ENCODE data around the gene ARRB1.
"Not testable (repeated sequence)": the region's sequence is repeated elsewhere in the genome, so short reads cannot be mapped to it uniquely, and the experiment has no call there.

Gene ARRB1

DNA sequence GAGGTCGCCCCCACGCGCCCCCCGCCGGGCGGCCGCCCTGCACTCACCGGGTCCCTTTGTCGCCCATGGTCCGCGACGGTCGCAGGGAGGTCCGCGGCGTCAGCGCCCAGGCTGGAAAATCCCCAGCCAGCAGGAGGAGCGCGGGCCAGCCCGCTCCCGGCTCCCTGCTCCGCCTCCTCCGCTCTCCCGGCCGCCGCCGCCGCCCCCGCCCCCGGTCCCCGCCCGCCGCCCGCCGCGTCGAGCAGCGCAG lies at the start of gene ARRB1:
Gene ARRB1, minus strand, starts transcription at position 121 of the 250 bp plus-strand sequence. Its CDS starts 54 bp downstream, at position 67.
- DNase-seq, result peak in 1 of 2 donors; percentile 63

DNA sequence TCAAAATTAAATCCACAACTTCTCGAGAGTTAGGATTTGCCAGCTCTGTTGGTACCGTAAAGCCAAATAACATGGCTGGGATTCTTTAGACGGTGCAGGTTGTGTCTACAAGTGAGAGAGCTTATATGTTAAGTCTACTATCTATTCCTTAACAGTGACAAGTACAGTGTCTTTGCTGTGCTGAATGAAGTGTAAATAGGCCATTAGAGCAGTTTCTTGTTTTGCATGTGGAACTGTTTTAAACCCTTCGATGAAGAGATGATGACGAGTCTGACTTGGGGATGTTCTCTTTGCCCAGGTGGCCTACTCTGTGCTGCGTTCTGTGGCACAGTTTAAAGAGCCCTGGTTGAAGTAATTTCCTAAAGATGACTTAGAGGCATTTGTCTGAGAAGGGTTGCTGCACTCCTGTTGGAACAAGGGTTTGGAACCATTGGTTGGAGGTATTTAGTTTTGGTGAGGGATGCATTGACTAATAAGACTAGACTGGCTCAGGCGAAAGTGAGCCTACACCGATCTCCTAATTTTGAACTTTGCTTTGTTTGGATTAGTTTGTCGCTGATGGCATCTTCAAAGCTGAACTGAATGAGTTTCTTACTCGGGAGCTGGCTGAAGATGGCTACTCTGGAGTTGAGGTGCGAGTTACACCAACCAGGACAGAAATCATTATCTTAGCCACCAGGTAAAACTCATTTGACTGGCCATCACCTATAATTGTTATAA lies 48.8 kb upstream of the ARRB1 start:
- DNase-seq, result no peak

DNA sequence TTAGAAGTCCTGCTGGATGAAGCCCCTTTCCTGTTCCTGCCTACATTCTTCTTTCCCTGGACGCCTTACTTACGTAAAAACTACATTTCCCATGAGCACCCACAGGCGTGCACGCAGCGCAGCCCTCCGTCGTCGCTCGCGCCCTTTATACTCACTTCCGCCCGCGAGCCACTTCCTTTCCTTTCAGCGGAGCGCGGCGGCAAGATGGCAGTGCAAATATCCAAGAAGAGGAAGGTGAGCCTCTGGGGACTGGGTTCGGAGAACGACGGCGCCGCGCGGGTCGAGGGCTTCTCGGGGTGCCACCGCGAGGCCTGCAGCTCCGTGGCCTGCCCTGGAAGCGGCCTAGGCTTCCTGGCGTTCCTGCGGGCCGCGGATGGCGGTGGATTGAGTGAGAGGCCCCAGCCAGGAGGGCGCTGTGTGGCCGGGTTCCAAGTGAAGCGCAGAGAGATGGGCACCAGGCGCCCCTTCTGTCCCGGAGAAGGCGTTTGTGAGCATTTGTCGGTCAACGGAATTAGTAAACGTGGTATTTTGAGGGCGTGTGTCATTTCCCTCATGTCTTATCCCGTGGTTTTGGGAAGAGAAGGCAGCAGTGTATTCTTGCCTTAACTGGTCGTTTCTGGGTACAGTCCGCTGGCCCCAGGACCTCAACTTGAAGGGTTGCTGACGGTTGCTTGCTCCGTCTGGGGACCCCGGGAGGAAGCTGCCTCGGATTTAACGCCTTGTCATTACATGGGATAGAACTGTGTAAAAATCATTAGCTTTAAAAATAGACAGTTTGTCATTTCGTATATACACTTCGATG lies 48.1 kb upstream of the ARRB1 start, which contains the start of gene RPS3:
Gene RPS3, plus strand, starts transcription at position 175 of the 802 bp plus-strand sequence. Its CDS starts 30 bp downstream, at position 205.
- DNase-seq, result peak; percentile 76 to 85

DNA sequence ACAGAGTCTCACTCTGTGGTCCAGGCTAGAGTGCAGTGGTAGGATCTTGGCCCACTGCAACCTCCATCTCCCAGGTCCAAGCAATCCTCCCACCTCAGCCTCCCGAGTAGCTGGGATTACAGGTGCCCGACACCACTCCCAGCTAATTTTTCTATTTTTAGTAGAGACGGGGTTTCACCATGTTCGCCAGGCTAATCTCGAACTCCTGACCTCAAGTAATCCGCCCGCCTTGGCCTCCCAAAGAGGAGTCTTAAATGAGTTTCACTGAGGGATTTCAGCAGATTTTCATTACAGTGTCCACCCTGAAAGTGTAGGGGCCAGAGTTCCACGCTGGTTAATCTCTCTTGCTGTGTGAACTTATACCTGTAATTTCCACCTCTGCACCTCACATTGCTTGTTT lies 47.4 kb upstream of the ARRB1 start:
- DNase-seq, result no peak

DNA sequence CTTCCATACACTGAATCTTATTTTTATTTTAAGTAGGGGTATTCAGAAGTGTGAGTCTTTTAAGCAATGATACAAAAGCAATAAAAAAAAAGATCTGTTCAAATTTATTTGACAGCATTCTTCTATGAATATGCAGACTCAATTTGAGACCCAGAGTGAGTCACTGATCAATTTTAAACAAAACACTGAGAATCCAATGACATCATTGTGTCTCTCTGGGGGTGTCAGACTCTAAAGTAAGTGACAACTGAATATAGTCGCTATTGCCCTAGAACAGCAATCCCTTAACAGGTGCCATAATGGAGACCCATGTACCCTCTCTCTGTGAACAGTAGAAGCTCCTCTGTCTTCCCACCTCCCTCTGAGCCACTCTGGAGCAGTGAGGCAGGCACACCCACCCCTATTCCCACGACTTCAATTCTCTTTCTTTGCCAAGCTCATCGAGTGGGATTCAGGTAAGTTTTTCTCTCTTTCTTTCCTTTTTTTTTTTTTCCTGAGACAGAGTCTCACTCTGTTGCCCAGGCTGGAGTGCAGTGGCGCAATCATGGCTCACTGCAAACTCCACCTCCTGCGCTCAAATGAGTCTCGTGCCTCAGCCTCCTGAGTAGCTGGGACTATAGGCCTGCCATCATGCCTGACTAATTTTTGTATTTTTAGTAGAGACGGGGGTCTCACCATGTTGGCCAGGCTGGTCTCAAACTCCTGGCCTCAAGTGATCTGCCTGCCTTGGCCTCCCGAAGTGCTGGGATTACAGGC lies 42.8 kb upstream of the ARRB1 start:
- no peak for DNase-seq

DNA sequence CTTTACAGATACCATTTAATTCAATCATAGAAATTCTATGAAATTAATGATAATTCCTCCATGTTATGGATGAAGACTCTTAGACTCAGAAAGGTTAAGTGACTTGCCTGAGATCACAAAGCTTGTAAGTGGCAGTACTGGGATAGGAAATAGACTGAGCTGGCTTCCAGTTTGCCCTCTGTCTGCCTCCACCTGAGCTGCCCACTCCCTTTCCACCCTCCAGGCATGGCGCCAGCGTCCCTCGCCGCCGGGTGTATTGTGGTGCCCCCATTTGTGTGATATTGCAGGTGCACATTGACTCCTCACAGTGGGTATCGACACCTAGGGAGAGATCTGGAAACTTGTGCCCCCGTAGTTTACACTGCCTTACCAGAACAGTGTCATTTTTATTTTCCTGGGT lies 38.5 kb upstream of the ARRB1 start:
- DNase-seq, result no peak

DNA sequence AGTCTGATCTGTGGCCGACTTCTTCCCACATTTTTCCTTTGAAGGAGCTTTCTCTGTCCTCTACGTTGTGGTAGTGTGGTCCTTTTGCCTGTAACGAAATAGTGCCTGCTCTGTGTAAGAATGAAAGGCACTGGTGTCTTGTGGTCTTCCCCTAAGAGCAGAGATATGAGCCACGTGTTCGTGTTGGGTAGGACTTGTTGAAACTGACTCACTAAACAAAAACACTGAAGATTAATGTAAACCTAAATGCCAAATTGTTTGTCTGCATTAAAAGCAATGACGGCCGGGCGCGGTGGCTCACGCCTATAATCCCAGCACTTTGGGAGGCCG lies 37.8 kb upstream of the ARRB1 start:
- DNase-seq, result no peak

DNA sequence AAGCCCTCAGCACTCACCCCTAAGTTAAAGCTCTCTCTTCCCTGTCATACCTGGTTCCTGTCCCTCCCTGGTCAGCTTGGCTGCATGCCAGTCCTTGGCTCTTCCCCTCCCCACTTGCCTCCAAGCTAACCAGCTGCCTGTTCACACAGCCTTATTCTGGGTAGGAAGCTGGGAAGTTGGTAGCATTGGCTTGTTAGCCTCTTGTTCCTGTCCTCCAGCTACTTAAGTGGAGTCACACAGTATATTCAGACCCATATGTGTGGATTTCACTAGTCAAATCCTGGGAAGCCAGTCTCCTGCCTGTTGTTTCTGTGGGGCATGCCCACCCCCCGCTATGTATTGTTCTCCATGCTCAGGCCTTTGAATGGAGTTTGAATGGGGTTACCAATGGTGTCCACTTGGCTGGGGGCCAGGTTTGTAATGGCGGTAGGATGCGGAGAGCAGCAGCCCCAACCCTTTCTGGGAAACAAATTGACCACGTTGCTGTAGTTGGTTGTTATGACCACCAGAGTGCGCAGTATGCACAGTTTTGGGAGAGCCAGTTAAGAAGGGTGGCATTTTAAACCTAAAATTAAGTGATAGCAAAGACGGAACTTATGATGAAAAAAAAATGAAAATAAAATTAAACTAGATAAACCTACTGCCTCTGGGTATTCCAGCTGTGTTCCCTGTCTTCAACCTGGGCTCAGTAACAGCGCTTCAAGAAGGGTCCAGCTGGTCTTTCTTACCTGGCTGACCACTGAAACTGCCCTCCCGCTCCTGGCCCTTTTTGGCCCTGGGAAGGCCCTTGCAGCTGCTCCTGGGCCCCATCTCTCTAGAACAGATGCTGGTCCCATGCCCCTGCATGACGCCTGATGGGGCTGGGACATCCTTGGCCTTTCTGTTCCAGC lies 37.2 kb upstream of the ARRB1 start:
- peak; percentile 26 to 80 for DNase-seq

DNA sequence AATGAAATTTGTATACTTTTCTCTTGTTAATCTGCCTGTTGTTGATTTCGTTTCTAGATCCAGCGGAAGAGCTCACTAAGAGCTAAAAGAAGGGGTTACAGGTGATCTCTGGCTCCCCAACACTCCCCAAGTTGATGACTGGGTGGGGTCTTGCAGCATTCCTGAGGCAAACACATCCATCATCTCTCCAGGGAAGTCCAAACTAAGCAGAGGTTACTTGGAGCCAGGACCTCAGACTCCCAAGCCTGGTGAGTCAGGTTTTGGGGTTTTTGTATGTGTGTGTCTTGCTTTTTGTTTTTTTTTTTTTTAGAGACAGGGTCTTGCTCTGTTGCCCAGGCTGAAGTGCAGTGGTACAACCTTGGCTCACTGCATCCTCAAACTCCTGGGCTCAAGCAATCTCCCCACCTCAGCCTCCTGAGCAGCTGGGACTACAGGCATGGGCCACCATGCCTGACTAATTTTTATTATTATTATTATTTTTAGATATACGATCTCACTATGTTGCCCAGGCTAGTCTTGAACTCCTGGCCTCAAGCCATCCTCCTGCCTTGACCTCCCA lies 36.4 kb upstream of the ARRB1 start:
- DNase-seq, result no peak

DNA sequence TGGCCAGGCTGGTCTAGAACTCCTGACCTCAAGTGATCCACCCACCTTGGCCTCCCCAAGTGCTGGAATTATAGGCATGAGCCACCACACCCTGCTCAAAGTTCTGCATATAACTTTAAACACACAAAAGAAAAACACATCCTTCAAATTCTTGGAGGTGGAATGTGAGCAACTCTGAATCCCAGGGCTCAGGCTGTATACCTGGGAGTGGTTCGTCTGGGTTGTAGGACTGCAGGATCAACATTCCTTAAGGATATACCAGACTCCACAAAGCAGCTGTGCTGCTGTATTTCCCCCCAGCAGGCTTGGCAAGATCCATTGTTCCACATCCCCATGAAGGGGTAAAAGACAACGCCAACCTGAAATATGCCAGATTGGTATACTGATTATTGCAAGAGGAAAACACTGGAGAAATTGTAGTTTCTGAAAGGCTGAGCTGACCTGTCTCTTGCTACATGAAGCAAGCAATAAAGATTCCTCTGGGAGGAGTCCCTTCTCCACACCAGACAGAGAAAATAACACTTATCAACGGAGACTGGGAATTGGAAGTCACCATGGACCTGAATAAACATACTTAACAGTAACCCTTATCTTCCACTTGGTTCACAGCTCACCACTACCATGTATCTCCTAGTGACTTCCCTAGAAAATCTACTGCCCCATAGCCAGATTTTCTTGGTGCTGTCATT lies 35.6 kb upstream of the ARRB1 start:
- DNase-seq, result no peak

DNA sequence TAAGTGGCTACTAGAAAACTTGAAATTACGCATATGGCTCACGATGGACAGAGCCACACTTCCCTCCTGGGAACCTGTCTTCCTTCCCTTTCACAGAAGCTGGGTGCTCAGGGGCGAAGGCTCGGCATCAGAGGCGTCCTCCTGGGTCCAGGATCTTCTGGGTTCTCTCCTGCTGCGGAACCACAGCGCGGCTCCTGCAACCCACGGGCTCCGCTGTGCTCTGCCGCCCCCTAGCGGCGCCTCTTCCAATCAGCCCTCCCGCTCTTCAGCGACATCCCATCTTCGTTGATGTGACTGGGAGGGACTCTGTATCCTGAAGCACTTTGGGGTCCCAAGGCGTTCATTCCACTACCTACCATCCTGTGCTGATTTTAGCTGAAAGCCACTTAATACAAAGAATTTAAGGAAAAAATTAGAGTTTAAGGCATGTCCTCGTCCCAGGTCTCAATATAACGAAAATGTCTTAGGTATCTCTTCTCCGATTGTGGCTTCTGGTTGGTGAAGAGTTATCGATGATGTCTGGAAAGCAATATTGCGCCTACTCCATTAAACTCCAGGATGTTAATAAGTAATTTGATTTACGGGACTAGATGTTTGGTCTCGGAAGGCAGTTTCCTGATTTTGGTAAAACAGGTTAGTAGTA lies 33.1 kb upstream of the ARRB1 start:
- DNase-seq, result peak; percentile 48 to 63

DNA sequence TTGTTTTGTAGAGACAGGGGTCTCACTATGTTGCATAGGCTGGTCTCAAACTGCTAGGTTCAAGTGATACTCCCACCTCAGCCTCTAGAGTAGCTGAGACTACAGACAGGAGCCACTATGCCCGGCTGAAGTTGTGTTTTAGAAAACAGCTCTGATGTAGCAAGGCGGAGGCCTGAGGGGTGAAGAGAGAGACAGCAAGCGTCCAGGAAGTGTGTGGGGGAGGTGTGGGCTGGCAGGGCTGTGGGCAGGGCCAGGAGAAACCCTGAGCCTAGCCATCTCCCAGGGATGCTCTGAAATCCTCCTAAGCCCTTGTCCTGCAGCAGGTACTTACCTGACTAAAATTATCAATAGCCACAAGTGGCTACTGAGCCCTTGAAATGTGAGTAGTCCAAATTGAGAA lies 31.8 kb upstream of the ARRB1 start:
- DNase-seq, result peak in 1 of 2 donors; percentile 65

DNA sequence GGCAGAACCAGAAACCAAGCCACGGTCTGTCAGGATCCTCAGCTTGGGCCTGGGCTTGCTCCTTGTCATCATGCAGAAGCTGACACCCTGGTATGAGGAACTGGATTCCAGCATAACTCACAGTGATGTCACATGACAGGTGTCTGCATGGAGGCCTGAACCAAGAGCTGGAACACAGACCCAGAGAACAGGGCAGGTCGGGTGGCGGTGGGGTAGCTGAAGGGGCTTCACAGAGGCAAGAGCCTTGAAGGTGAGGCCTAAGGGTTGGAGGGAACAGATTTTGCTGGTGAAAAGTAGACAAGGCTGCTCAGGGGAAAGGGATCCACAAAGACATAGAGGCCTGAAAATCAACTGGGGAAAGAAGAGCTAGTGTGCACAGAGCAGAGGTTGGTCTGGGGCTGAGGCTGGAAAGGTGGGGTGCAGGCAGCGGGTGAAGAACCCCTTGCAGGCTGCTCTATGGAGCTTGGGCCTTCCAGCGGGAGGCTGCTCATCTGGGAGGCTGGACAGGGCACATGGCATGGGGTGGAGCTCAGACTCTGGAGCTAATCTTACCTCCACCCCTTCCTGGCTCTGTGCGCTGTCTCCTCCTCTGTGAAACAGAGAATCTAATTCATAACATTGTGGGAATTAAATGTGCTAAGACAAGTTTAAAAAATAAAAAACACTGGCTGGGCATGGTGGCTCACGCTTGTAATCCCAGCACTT lies 29.4 kb upstream of the ARRB1 start:
- DNase-seq, result peak in 1 of 2 donors; percentile 28

DNA sequence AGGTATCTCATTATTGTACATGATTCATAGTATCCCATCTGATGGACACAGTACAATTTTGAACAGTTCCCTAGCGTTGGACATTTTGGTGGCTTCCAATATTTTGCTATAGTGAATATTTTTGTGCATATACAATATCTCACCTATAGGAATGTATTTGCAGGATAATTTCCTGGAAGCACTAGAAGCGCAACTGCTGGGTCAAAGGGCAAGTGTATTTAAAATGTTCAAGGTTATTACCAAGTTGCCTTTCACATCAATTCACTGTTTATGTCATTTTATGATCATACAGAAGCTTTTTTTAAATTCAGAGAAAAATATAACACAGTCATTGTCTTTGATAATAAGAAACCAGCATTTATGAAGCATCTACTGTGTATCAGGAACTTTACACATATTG lies 28.8 kb upstream of the ARRB1 start:
- DNase-seq, result no peak

DNA sequence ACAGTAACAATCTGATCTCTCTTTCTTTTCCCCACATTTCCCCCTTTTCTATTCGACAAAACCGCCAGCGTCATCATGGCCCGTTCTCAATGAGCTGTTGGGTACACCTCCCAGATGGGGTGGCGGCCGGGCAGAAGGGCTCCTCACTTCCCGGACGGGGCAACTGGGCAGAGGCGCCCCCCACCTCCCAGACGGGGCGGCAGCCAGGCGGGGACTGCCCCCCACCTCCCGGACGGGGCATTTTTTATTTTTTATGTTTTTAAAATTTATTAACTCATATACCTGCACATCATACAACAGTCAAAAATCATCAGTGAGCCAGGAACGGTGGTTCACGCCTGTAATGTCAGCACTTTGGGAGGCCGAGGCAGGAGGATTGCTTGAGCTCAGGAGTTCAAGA lies 27.3 kb upstream of the ARRB1 start:
- DNase-seq, result not testable (repeated sequence)

DNA sequence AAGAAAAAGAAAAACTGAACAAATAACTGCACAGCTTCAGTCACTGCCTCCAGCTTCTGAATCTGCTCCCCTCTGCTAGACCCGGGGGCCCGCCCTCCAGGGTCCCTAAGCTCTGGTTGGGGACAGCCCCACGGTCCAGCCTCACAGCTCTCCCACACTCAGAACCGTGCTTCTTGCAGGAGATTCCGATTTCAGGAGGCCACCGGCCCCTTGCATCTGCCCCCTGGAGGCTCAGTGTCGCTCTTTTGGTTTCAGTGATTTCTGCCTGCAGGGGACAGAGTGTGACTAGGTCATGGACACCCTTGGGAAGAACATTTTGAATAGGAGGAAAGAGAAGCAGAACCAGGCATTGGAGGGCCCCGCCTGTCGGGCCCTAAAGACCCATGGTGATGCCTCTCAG lies 24.7 kb upstream of the ARRB1 start:
- no peak for DNase-seq

DNA sequence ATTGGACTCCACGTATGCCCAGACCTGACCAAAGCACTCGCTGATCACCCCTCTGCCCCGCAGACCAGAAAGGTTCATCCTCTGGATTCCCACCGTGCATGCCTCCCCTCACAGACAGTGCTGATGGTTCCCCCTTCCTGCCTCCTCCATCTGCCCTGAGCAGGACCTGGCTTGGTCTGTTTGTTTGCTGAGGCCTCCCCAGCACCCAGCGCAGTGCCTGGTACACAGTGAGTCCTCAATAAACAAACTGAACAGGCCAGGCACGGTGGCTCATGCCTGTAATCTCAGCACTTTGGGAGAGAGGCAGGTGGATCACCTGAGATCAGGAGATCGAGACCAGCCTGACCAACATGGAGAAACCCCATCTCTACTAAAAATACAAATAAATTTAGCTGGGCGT lies 24.2 kb upstream of the ARRB1 start:
- no peak for DNase-seq

DNA sequence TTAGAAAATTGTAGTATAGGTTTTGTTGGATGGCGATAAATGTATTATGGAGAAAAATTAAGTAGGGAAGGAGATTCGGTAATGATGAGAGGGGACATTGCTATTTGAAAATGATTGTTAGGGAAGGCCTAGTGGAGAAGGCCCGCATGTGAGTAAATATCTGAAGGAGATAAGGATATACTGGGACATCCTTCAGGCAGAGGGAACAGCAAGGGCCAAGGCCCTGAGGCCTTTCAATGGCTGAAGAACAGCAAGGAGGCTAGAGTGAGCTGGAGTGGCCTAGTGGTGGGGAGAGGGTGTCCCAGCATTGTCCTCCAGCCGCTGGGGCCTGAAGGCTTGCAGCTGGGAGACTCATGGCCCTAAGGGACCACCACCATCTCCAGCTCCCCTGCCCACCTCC lies 23.2 kb upstream of the ARRB1 start:
- no peak for DNase-seq

DNA sequence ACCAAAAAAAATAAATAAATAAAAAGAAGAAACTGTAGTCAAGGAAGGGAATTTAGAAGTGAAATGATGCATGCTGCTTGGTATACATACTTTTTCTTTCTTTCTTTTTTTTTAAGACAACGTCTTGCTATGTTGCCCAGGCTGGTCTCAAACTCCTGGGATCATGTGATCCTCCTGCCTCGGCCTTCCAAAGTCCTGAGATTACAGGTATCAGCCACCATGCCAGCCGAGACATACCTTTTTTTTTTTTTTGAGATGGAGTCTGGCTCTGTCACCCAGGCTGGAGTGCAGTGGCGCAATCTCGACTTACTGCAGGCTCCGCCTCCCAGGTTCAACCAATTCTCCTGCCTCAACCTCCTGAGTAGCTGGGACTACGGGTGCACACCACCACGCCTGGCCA lies 21.7 kb upstream of the ARRB1 start:
- DNase-seq, result no peak

DNA sequence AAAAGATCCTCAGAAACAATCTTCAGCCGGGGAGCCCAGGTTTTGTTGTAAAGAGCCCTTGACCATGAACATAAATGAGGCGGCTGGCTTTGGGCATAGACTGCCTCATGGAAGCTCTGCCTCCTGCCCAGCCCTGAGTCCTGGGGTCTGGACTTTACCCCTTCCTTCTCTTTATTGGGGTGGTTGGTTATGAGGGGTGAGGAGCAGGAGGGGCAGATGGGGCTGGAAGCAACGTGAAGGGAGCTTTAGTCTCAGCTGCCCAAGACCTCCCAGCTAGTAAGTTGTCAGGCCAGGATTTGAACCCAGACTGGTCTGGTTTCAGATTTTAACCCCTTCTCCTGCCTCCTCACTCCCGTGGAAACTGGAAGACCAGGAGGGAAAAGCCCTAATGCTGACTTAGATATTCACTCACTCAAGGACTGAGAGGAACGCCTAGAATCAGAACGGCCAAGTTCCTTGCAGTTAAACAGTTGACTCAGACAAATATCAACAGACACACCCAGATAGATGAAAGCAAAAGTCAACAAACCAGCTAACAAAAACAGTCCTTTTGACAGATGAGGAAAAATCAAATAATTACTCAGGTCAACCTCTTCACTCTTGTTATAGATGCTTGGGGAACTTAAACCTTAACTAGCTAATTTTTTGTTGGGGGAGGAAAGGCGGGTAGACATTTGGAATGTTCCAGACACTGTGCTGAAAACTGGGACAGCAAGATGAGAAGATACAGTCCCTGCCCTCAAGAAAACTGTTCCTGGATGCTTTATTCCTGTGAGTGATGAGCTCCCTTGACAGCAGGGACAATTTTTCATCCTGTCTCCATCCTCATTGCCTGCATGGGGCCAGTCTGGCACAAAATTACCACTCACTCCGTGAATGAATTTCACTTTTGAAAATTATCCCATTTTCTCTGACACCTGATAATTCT lies 20.8 kb upstream of the ARRB1 start:
- DNase-seq, result no peak

All from bone marrow (tissue), 2 donors.